ENCODE measurements around the gene RASSF5.
A peak's percentile ranks its signal among the peaks of the same experiment; 100 is the strongest.

The RASSF5 gene

DNA sequence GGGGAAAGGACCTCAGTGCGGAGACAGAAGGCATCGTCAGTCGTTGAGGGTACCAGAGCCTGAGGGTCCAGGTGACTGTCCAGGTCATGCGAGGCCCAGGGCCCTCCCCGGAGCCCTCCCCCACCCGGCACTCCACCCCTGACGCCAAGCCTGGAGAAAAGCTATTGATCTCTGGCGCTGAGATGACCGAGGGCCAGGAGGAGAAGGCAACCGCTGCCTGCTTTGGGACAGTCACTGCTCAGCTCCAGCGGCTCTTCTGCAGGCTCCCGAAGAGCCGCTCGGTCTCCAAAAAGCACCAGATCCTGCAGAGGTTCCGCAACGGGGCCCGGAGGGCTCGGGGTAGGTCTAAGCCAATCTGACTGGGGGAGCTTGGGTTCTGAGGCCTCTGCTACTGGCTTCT lies 10.9 kb downstream of the RASSF5 start:
- no peak for DNase-seq

DNA sequence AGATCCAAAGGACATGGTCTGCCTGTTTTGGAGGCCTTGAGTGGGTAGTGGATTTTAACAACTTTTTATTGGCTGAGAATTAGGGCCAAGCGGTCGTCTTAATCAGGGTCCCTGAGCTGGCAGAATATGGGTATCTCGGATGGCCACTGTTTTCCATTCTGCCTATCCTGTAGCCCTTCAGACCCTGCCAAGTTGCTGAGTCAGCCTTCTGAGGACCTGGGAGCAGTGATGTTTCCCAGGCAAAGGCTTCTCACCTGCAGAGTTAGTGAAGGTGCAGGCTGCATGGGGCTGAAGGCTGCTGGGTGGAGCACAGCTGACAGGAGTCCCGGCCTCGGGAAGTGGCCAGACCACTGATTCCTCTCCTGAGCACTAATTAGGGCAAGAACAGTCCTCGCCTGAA lies 11.4 kb downstream of the RASSF5 start:
- DNase-seq, result no peak

DNA sequence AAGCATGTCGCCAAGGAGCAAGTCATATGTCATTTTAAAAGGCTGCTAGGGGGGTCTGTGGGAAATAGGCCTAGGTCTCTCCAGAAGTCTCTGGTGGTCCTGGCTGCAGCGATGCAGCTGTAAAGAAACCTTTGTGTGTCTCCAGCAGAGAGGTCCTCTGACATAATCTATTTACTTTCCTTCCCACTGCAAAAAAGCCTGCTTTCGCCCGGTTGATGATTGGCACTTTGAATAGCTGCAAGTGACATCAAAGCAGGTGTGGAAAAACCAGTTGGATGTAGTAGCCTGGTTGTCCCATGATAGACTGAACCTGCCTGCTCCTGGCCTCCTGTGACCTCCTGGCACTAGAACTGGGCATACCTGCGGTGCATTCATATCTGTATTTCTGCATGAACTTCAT lies 13.8 kb downstream of the RASSF5 start:
- DNase-seq, result no peak

DNA sequence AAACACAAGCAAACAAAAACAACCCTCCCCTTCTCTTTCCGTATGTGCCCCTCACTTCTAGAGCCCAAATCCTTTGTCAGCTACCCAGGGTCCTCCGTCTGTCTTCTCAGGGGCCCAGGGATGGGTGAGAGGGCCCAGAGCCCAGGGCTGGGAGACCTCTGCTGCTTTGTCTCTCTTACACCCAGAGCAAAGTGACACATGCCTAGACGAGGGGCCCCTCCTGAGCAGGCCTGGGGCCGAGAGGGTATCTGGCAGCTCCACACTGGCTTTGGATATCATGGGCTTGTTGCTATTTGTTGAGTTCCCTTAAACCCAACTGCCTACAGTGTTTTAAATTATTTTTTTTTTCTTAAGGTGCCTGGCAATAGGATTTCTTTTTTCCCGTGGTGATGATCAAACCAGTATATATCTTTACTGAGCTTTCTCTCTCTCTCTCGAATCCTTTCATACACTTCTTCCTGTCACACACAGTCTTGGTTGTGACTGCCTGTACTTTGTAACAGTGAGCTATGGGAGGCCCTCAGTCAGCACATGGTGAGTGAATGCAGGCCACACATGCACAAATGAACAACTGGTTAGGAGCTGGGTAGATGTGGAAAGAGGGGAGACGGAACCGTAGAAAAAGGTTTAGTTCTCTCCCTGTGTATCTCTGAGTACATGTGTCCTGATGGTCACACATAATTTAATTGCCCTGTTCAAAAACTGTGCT lies 14.5 kb downstream of the RASSF5 start:
- no peak for DNase-seq

DNA sequence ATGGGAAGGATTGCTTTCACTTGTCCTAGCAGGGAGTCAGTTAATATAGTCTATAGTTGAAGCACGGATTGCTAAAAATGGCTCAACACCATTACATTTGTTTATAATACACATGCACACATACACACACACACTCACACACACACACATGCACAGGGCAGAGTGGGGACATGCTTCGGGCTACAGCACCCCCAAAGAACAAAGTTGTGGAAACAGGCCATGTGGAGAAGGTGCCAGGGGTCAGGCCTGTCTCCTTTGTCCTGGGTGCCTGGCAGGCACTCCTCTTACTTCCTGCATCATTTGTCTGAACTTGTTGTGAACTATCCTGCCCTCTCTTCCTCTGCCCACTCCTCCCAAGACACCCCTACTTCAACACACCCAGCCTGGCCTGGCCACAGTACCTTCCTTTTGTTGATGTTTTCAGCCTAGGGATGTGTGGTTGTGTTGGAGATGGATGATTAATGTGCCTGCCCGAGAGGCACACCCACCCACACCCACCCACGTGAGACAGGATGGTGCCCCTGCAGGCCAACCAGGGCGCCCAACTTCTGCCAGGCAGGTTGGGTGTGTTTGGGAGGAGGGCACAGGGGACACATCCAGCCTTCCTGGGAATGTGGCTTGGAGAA lies 17.5 kb downstream of the RASSF5 start:
- DNase-seq, result no peak

DNA sequence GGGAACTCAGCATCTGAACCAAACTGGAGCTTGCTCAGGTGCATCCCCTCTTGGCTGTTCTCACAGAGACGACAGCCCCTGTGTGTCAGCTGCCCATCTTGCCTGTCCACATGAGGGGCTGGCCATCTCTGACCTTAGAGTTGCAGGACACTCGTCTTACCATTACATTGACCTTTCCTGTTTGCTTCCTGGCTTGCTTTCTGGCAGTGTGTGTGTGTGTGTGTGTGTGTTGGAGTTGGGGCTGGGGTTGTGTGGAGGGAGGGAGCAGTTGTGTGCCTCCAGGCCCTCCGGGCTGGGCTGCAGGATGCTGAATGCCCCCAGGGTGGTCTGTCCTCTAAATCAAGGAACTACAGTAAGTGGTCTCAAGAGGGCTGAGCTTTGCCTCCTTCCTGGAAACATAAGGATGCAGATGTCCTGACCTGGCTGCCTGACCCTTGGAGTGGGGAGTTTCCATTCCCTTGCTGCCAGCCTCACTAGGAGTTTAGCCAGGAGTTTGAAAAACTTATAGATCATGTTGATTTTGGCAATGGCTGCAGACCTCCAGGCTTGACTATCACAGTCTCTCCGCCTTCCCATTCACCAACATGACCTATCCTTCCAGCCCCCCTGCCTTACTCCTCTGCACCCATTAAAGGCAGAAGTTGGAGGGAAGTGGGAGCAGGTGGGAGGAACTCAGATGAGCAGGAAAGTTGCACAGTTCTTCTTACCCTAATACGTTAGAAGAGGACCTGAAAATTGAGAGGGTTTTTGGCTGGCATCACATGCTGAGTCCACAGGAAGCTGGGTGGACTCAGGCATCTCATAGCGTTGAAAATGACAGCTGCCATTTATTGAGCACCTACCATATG lies 19.0 kb downstream of the RASSF5 start:
- DNase-seq, result no peak

DNA sequence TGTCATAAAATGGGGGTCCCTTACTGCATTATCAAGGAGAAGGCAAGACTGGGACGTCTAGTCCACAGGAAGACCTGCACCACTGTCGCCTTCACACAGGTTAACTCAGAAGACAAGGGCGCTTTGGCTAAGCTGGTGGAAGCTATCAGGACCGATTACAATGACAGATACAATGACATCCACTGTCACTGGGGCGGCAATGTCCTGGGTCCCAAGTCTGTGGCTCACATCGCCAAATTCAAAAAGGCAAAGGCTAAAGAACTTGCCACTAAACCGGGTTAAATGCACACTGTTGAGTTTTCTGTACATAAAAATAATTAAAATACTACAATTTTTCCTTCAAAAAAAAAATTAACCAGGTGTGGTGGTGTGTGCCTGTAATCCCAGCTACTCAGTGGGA lies 22.1 kb downstream of the RASSF5 start:
- no peak for DNase-seq

DNA sequence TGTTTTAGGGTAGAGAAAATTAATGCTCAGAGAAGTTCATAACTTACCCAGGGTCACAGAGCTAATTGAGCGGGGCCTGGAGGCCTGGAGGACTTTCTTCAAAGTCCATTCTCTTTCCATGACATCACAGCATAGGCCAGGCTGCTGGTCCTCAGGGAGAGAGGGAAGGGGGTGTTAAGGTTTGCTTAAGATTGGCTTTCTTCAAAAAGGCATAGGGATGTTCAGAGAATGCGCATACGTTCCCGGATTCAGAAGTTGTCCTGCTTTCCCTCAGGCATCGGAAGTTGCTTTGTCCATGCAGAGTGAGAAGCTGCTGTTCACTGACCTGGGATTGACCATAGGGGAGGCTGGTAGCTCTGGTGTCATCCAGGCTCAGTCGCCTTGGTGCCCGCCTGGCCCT lies 25.0 kb downstream of the RASSF5 start:
- no peak for DNase-seq

DNA sequence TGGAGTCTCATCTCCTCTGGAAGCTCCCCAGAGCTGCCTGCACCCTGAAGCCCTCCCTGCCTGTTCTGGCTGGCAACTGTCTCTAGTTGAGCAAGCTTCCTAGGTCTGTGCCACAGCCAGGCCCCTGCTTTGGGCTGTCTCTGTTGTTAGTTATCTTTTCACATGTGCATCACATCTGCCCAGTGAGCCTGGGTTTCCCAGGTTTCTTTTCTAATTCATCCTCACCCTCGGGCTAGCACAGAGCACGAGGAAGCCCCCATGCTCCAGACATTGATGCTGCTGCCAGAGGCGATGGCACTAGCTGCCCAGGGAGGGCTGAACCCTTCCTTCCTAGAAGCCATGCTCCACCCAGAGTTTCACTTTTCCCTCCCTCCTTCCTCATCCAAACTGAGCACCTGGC lies 27.2 kb downstream of the RASSF5 start:
- DNase-seq, result no peak

DNA sequence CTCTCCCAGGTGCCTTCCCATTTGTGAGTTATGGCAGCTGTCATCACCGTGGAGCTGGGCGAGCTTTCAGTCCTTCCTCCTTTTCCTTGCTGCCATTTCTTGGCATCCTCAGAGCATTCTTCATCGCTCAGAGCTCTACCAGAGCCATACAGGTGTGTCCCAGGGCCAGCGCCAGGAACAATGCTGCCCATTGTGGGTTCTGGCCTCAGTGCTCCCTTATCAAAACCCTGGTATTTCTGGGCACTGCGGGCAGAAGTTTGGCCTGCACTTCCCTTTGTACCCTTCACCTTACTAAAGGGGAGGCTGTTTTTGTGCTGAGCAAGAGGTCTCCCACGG lies 28.5 kb downstream of the RASSF5 start:
- no peak for DNase-seq

DNA sequence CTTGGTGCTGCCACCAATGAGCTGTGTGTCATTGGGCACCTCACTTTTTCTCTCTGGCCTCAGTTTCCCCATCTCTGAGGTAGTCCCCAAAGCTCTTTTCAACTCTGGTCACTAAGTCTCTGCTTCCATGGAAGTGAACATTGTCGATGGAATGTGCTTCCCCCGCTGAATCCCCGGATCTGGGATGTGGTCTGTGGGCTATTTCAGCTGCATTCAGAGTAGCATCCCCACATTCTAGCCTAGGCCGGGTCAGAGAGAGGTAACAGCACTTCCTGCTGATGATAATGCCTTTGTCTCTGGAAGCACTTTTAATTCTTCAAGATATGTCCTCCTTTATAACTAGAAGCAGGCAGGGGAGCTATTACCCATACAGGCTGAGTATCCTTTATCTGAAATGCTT lies 29.8 kb downstream of the RASSF5 start:
- DNase-seq, result no peak

DNA sequence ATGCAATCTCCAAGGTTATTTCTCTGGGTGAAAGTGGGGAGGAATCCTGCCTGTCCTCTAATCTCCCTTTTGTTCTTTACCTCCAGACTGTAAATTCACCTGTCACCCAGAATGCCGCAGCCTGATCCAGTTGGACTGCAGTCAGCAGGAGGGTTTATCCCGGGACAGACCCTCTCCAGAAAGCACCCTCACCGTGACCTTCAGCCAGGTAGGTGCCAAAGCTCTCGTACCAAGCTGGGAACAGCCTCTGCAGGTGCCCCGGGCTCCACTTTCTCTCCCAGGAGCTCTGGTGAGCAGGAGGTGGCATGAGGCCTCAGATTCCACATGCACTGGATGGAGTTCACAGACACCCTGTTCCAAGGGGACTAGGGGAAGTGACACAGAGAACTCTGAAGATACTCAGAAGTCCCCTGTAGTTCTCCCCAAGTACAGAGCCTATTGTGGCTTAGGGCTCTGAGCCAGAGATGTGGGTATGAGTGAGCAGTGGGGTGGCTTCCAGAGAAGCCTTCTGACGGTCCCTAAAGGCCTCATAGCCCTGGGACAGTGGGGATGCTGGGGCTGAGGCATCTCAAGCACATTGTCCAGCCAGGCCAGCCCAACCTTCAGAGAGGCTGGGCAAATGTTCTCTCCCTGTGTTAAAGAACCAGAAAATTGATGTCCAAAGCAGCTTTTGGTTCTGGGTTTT lies 30.9 kb downstream of the RASSF5 start:
- no peak for DNase-seq

DNA sequence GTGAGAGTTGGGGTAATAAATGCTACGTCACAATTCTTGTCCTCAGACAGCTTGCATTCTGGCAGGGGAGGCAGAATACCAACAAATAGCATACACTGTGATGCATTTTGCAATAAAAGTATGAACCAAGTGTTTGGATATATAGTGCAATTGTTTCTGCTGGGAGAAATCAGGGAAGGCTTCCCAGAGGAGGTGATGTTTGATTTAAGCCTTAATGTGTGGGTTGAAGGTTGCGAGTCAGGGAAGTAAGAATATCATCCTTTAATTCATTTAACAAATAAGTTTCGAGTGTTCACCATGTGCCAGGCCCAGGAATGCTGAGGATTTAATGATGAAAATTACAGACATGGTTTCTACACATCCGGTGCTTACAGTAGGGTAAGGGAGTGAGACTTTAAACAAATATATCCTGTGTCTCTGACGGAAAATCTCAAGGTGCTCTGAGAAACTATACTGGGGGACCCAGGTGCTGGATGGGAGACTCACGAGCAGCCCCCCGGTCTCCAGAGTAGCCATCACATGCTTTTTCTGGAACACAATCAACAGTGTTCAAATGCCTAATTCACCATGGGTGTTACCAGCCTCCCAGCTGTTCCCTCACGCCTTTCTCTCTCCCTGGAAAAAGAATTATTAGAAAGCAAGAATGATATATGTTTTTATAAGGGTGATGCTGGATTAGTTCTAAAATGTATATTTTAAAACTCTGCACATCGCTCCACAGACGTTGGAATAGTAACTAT lies 31.7 kb downstream of the RASSF5 start:
- DNase-seq, result no peak

DNA sequence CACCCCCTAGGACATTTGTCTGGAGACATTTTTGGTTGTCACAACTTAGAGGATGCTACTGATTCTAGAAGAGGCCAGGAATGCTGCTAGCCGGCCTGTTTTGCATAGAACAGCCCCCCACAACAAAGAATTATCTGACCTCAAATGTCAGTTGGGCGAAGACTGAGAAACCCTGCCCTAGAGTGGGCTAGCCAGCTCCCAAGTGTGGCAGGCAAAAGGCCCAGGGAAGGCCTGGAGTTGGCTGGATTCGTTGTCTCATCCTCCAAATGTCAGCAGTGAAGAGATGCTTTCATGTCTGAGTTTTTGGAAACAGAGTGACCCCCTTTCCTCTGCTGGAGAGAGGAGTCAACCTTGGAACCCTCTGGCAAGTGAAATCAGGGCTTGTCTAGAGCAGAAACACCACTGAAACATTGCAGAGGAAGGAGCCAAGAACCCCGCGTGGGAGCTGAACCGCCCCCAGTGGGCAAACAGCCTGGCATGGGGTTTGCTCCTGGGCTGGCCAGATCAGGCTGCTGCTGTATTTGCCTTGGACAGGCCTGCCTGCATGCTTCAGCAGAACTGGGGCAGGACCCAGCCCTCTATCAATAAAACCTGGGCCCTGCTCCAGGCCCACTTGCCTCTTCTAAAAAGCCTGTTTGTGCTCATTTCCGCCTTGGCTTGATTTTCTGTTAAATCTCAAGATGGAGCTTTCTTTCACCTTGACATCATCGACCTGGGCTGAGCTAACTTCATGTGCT lies 32.9 kb downstream of the RASSF5 start:
- no peak for DNase-seq

DNA sequence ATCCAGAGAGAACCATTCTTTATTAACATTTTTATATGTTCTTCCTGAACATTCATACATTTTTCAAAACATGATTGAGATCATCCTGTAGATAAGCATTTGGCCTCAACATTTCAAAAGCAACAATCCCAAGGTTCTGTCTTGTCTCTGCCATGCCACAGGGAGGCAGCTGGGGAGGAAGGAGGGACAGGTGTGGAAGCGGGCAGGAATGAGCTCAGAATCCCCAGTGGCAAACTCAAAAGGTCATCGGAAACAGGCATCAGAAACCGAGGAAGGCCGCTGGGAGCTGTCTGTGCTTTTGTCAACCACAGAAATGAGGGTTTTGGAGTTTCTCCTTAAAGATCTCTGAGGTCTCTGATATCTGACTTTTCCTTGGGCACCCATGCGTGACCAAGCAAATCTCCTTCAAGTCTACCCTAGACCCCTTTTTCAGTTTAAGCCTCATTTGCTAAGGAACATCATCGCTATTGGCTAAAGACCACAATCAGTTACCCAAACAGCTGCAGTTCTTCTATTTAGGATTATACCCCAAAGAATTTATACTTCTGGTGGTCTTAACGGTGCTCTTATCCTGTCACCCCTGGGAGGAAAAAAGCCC lies 34.0 kb downstream of the RASSF5 start:
- DNase-seq, result no peak

DNA sequence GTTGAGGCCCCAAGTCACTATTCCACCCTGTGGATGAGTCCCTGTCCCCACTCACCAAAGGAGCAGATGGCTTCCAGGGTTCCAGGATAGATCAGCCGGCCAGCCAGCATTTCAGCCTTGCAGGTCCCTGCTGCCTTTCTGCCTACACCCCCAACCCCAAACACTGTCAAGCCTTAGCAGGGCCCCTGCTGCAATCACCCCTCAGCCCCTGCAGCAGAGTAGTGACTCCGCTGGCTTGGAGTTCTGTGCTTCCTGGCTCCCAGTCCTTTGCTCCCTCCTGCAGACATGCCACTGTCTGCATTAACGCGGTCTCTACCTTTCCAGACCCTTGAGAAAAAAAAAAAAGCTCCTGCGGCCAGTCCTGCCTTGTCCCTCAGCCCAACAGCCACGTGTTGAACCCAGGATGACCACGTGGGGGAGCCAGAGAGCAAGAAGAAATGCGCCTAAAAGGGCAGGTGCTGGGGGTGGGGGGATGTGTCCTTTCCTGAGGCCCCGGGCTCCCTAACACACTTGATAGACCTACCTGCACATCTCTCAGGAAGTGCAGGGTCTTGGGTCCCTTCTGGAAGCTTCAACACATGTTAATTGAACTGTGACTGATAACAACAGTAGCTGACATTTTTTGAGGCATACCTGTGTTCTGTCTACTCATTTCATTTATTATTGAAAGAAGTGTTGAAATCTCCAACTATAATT lies 37.4 kb downstream of the RASSF5 start:
- peak; percentile 76 to 83 for DNase-seq

DNA sequence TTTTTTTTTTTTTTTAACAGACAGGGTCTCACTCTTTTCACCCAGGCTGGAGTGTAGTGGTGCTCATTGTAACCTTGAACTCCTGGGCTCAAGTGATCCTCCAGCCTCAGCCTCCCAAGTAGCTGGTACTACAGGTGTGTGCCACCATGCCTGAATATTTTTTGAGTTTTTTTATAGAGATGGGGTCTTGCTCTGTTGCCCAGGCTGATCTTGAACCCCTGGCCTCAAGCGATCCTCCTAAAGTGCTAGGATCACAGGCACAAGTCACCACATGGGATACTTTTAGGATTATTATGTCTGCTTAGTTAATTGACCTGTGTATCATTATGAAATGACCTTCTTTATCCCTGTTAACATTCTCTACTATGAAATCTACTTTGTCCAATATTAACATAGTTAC lies 38.0 kb downstream of the RASSF5 start:
- no peak for DNase-seq

DNA sequence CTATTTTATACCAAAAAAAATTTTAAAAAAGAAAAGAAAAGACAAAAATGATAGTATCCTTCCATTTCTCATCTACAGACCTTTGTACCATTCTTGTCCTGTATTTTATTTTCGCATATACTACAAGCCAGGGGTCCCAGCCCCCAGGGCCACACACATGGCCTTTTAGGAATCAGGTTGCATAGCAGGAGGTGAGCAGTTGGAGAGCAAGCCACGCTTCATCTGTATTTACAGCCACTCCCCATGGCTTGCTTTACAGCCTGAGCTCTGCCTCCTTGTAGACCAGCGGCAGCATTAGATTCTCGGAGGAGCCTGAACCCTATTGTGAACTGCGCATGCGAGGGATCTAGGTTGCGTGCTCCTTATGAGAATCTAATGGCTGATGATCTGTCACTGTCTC lies 39.8 kb downstream of the RASSF5 start:
- no peak for DNase-seq

DNA sequence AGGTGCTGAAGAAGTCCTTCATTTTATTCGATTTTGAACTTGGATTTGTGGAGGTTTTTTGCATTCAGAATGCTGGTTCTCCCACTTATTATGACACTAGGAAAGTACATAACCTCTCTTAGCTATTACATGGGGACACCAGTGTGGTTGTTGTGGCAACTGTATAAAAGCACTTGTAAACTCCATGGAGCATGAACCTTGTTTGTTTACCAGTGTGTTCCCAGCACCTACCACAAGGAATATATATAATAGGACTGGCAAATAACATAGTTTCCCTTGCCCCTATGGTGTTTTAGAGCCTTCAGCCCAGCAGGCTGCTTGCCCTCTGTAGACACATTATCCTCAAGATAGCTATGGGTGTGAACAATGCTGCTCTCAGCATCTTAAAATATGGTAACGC lies 43.1 kb downstream of the RASSF5 start:
- no peak for DNase-seq

DNA sequence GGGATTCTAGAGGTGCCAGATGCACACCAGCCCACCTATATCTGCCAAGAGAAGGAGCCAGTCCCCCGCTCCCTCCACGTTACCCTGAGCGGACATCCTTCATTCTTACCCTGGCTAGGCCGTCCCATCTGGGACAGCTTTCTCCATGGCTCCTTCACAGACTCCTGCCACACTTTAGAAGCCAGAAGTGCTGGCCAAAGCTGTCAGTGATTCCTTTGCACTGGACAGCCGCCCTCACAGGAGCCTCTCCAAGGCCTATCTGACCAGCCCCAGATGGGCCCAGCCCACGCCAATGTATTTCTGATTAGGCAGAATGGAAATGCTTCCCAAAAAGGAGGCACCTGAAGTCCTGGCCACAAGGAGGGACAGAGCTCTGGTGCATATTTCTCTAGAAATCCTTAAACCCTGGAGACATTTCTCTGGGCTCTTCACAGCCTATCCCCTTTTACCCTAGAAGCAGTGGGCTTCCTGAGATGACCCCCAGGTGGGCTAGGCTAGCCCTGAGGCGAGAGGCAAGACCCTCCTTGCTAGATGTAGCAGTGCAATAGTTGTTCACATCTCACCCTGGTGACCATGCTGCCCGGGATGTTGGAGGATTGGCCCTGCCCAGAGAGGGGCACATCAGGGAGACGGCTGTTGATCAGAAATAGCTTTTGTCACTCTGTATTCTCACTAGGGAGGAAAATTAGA lies 44.1 kb downstream of the RASSF5 start:
- no peak for DNase-seq

DNA sequence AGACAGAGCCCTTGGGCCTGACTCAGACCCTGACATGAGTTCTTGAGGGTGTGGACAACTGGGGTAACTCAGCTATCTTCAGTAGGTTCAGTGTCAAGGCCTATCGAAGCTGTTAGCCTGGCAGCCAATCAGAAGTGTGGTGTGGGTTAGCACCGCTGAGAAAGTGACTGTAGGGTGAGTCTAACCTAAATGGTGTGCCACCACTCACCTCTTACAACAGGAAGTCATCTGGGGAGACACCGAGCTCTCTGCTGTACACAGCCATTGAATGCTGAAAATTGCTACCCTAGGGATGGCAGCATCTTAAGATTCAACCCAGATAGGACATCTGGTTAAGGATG lies 44.6 kb downstream of the RASSF5 start:
- DNase-seq, result peak; percentile 87 to 90
